HG03196 (cell line): ENCODE measurements around the gene FNDC7.
"Not testable (repeated sequence)": the region's sequence is repeated elsewhere in the genome, so short reads cannot be mapped to it uniquely, and the experiment has no call there.

Experiments
- ATAC-seq: cut with Tn5 transposase; IDR thresholded peaks from one replicate; pipeline ENCODE4 v1.9.1; 2021; ENCODE audit not compliant: unreplicated experiment

Gene FNDC7

DNA sequence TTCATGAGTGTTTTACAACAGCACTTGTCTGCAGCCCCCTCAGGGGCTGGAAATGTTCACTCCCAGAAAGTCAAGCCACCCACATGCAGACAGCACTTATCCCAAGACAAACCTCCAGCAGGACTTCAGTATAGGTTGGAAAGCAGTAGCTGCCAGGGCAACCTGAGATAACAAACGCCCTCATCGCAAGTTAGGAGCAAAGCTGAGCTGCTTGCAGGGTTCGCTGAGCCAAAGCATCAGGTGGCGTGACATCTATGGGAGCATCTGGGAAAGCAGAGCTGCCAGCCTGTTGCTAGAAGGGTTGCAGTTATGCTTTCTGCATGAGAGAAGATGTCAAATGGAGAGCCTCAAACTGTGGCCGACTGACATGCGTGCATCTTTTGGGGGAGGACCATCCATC lies 29.5 kb downstream of the FNDC7 start:
- no peak for ATAC-seq

DNA sequence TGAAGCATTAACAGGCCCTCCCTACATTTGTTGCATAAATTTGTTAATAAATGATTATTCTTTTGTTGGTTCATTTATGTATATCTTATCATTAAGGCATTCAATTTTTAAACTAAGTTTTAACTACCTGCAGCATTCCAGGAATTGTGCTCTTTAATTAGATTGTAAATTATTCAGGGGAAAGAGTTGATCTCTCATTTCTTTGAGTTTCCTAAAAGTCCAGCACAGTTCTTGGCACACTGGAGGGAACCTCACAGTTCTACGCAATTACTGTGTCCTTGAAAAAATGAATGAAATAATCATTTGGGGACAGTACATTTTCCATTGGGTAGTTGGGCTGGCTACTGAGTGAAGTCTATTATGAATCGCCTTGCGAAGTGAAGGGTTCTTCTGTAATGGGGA lies 33.3 kb downstream of the FNDC7 start:
- ATAC-seq, result no peak

DNA sequence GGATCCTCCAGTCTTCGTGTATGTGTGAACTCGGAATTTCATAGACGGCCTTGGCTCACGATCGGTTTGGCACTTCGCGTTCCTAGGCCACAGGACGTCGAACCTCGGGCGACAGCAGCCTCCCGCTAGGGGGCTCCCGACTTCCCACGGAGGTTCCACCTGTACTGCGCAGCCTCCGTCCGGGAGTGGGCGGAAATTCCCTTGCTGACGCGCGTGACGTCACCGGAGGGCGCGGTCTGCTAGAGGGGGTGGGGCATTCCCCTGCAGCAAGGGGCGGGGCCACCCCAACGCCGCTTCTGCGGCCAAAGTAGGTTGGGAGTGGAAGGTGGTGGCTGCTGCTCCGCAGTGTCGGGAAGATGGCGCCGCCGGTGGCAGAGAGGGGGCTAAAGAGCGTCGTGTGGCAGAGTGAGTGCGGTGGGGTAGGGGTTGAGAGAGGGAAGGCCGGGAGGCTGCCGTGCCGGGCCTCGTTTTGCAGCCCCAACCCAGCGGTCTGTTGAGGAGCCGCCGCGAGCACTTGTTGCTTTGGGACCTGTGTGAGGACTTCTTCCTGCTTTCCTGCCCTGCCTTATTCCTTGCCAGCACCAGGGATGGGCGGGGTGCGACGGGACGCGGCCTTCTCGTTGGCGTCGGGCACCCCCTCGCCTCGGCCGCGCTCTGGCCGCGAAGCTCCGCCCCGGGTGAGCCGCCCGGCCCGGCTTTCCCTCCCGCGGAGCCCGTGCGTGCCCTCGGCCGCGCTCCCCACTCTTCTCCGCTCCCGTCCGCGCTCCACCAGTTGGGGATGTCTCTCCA lies 33.9 kb downstream of the FNDC7 start, which contains the start of gene STXBP3:
Gene STXBP3 (plus strand): TSS at position 293 of the 789 bp plus-strand sequence. CDS start 64 bp downstream, at position 357.
- peak; percentile 88 for ATAC-seq

DNA sequence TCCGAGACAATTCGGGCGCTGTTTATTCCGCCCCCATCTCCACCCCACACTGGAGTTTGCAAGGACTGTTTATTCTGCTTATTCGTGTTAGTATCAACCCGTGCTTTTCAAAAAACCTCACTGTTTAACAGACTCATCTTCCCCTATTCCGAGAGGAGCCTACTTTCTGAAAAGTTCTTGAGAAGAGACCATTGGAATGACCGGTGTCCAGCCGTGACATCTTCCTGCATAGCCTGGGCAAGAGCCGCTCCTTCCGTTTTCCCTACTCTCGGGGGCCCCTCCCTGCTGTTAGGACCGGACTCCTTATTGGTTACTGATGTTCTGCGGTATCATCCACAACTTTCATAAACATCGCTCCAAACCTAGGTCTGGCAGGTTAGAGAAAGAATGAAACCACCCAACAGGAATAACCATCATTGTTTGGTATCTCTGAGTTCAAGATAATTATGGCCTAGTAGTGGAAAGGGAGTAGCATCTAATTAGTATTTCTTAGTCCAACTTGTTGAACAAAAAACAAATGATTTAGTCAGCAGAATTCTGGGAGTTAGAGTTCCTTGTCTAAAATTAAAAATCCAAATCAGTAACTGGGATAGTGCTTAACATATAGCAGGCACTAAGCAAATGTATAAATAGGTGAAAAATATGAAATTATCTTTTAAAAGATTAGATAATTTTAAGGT lies 34.6 kb downstream of the FNDC7 start:
- ATAC-seq, result peak; percentile 38

DNA sequence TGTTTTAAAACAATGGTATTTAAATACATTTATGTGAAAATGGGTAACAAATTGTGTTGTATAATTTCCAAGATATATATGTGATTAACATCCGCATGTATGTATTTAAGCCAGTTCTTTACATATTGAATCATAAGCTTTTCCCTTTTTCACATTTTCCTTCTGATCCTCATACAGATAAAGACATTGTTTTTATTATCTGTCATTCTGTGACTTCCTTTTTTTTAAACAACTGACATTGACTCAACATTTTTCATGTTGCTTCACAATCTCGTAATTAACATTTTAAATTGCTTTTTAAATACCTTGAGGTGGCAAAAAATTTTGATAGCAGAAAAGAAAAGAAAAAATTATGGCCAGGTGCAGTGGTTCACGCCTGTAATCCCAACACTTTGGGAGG lies 35.2 kb downstream of the FNDC7 start:
- ATAC-seq, result no peak

DNA sequence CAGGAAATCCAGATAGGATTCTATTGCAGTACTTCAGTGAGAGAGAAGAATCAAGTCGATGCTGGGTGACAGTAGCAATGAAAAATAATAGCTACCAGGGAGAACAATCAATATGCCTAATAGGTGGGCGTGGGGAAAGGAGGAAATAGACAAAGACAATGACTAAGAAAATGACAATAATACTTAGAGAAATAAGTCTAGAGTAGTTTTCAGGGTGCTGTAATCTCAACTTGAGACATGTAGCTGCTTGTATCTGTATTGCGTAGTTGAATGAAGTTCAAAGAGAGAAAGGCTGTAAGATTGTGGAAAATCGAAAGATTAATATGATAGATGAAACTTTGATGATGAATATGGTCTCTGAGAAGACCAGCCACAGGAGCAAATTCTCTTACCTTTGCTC lies 36.4 kb downstream of the FNDC7 start:
- ATAC-seq, result no peak

DNA sequence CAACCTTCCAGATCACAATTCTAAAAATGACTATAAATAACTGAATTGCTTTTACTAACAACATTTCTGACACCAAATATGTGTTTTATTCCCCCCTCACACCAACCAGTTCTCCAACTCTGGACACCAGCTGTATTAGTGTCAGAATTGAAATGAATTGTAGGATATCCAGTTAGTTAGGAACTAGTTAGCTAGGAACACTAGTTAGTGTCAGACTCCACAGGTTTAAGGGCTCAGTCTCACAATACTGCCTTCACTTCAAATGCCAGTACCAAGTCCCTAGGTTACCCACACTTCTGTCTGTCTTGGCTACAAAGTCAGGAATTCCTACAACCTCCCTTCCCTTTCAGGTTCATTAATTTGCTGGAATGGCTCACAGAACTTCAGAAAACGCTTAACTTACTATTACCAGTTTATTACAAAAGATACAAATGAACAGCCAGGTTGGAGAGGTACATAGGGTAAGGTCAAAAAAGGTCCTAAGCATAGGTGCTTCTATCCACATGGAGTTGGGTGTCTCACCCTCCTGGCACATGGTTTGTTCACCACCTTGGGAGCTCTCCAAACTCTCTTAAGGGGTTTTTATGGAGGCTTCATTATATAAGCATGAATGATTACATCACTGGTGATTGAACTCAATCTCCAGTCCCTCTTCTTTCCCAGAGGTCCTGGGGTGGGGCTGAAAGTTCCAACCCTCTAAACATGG lies 37.9 kb downstream of the FNDC7 start:
- no peak for ATAC-seq

DNA sequence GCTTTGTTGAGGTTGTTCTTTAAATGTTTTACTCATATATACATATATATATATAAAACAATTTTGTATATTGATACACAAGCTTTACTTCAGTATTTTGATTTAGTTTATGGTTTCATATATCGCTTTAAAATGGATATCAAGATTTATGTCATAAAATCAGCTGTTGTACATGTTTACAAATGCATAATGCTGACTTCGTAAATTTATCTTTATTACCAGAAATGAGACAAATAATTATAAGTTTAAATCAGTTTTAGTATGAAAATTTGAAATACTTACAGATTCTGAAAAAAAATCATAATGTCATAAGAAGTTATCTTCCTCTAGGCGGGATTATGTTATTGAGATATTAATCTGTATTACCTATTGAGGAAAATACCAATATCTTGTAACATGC lies 40.7 kb downstream of the FNDC7 start:
- no peak for ATAC-seq

DNA sequence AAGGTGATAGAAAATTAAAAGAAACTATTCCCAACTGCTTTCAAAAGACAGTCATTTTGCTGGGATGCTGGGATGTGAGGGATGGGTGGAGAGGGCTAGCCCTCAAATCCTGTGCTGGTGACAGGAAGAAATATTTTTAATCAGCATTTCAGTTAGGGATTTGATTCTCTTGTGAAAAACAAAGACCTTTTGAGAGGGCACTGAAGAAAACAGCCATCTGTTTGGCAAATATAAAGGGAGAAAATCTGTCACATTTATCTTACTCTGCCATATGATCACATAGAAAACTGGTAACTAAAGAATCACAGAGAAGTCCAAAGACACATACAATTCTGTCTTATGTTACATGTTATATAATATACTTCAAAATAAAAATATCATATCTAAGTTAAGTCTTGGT lies 46.1 kb downstream of the FNDC7 start:
- no peak for ATAC-seq

- ATAC-seq, result no peak
Observed at GRCh38 chr1:108767115-108767514, 54.4 kb downstream of the FNDC7 start.

- ATAC-seq, result no peak
Observed at GRCh38 chr1:108767708-108768107, 55.0 kb downstream of the FNDC7 start.

- no peak for ATAC-seq
Observed at GRCh38 chr1:108777839-108778238, 65.1 kb downstream of the FNDC7 start.

- ATAC-seq, result no peak
Observed at GRCh38 chr1:108779455-108779854, 66.7 kb downstream of the FNDC7 start.

DNA sequence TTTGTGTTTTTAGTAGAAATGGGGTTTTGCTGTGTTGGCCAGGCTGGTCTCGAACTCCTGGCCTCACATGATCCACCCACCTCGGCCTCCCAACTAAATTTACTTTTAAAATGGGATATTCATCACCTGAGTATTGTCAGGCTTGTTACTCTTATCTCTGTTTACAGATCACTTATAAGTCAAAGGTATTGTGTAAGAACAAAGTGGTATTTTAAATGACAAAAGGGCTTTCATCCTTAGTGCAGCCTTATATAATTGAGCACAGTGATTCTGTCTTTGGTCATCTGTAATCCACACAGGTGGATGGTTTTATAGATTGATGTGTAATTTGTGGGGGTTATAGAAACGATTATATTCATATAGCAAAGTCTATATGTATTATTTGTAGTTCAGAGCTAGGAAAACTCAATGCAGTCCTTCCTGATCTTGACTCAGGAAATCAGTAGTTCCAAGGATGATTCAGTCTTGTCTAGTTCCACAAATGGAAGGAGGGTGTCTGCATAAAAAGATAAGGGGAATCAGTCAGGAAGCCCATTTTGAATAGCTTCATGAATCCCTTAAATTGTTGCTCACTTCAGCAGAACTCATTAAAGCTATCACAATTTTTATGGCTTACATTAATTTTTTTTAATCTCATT lies 68.3 kb downstream of the FNDC7 start:
- ATAC-seq, result no peak

- ATAC-seq, result not testable (repeated sequence)
Observed at GRCh38 chr1:108781575-108781944, 68.9 kb downstream of the FNDC7 start.

DNA sequence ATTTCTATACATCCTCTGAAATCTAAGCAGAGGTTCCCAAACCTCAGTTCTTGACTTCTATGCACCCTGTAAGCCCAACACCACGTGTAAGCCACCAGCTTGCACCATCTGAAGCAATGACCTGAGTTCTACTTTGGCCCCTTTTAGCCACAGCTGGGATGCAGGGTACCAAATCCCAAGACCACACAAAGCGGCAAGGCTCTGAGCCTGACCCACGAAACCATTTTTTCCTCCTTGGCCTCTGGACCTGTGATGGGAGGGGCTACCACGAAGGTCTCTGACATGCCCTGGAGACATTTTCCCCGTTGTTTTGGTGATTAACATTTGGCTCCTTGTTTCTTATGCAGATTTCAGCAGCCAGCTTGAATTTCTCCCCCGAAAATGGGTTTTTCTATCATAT lies 72.6 kb downstream of the FNDC7 start:
- ATAC-seq, result no peak

DNA sequence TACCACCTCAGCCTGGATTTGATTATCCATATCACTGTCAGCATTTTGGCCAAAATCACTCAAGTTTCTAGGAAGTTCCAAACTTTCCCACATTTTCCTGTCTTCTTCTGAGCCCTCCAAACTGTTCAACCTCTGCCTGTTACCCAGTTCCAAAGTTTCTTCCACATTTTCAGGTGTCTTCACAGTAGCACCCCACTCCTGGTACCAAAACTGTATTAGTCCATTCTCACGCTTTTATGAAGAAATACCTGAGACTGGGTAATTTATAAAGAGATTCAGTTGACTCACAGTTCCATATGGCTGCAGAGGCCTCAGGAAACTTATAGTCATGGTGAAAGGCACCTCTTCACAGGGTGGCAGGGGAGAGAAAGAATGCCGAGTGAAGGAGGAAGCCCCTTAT lies 73.2 kb downstream of the FNDC7 start:
- no peak for ATAC-seq

GRCh38 chr1:108791790-108792189 lies 79.1 kb downstream of the FNDC7 start:
- no peak for ATAC-seq
